Stimulated activated naive CD8-positive, alpha-beta T cell treated with anti-CD3 and anti-CD28 coated beads, Interleukin-15, Interleukin-2, amounts not matched to agents 100 ng/mL and 50 ng/mL, for 24 hours (primary cell): ENCODE results near the gene MTMR12.
"Not testable (repeated sequence)": the region's sequence is repeated elsewhere in the genome, so short reads cannot be mapped to it uniquely, and the experiment has no call there.

Source experiments
- H3K27ac Mint-ChIP-seq: one replicate; pipeline ENCODE4 v1.8.0; 2021; ENCODE audit warnings: mild to moderate bottlenecking, mixed read lengths
- H3K27me3 Mint-ChIP-seq: one replicate; pipeline ENCODE4 v1.8.0; 2021; ENCODE audit warnings: mixed read lengths
- H3K36me3 Mint-ChIP-seq: one replicate; pipeline ENCODE4 v1.8.0; 2021; ENCODE audit warnings: low read depth, mixed read lengths
- H3K4me1 Mint-ChIP-seq: one replicate; pipeline ENCODE4 v1.8.0; 2021; ENCODE audit warnings: low read depth, mixed read lengths
- H3K4me3 Mint-ChIP-seq: one replicate; pipeline ENCODE4 v1.8.0; 2021; ENCODE audit warnings: mild to moderate bottlenecking, mixed read lengths
- H3K9me3 Mint-ChIP-seq: one replicate; pipeline ENCODE4 v1.8.0; 2021; ENCODE audit warnings: mixed read lengths

Gene MTMR12

GRCh38 chr5:32315221-32316014, 2.7 kb upstream of the MTMR12 start:
- no peaks in the 10 kb centered on the region for H3K9me3 Mint-ChIP-seq
- no peaks in the 10 kb centered on the region for H3K27me3 Mint-ChIP-seq
- H3K27ac Mint-ChIP-seq = no peak overlapping the region
- H3K4me1 Mint-ChIP-seq = peaks cover 19% of the 10 kb centered on the region
- H3K4me3 Mint-ChIP-seq = no peak overlapping the region
- H3K36me3 Mint-ChIP-seq = peaks cover under 1% of the 10 kb centered on the region

- H3K4me3 Mint-ChIP-seq = peak overlapping the region; percentile 49
- peaks cover 25% of the 10 kb centered on the region for H3K4me1 Mint-ChIP-seq
- peaks cover 4% of the 10 kb centered on the region for H3K36me3 Mint-ChIP-seq
- no peaks in the 10 kb centered on the region for H3K9me3 Mint-ChIP-seq
- H3K27ac Mint-ChIP-seq = no peak overlapping the region
- H3K27me3 Mint-ChIP-seq = no peaks in the 10 kb centered on the region
These were observed 1.9 kb upstream of the MTMR12 start for GRCh38 chr5:32314658-32315057.

- not testable (repeated sequence) for H3K27me3 Mint-ChIP-seq, H3K27ac Mint-ChIP-seq
- H3K4me1 Mint-ChIP-seq = peaks cover 30% of the 10 kb centered on the region
These were observed 1.4 kb upstream of the MTMR12 start for GRCh38 chr5:32314152-32314488.

GRCh38 chr5:32312197-32312594, 543 bp downstream of the MTMR12 start:
- H3K4me3 Mint-ChIP-seq = peak overlapping the region; percentile 93
- H3K9me3 Mint-ChIP-seq = no peaks in the 10 kb centered on the region
- peak overlapping the region; percentile 87 for H3K27ac Mint-ChIP-seq
- peaks cover 11% of the 10 kb centered on the region for H3K36me3 Mint-ChIP-seq
- H3K4me1 Mint-ChIP-seq = peaks cover 38% of the 10 kb centered on the region
- H3K27me3 Mint-ChIP-seq = no peaks in the 10 kb centered on the region

More at GRCh38 chr5:32314152-32314488, 1.4 kb upstream of the MTMR12 start:
- peak overlapping the region; percentile 49 for H3K4me3 Mint-ChIP-seq
- not testable (repeated sequence) for H3K9me3 Mint-ChIP-seq, H3K36me3 Mint-ChIP-seq

GRCh38 chr5:32311404-32312196, 1.1 kb downstream of the MTMR12 start:
- peaks cover 40% of the 10 kb centered on the region for H3K4me1 Mint-ChIP-seq
- peak overlapping the region; percentile 93 for H3K4me3 Mint-ChIP-seq
- H3K9me3 Mint-ChIP-seq = no peaks in the 10 kb centered on the region
- peaks cover 11% of the 10 kb centered on the region for H3K36me3 Mint-ChIP-seq
- H3K27me3 Mint-ChIP-seq = no peaks in the 10 kb centered on the region
- H3K27ac Mint-ChIP-seq = peak overlapping the region; percentile 87

- H3K4me3 Mint-ChIP-seq = no peak overlapping the region
These were observed 3.0 kb downstream of the MTMR12 start for GRCh38 chr5:32309761-32310160.

GRCh38 chr5:32308946-32309345, 3.8 kb downstream of the MTMR12 start:
- H3K27me3 Mint-ChIP-seq = no peaks in the 10 kb centered on the region
- H3K27ac Mint-ChIP-seq = no peak overlapping the region
- no peak overlapping the region for H3K4me3 Mint-ChIP-seq
- peaks cover 55% of the 10 kb centered on the region for H3K4me1 Mint-ChIP-seq
- peaks cover 20% of the 10 kb centered on the region for H3K36me3 Mint-ChIP-seq
- H3K9me3 Mint-ChIP-seq = no peaks in the 10 kb centered on the region

More at GRCh38 chr5:32309761-32310160, 3.0 kb downstream of the MTMR12 start:
- no peaks in the 10 kb centered on the region for H3K27me3 Mint-ChIP-seq
- no peak overlapping the region for H3K27ac Mint-ChIP-seq
- H3K36me3 Mint-ChIP-seq = peaks cover 17% of the 10 kb centered on the region
- no peaks in the 10 kb centered on the region for H3K9me3 Mint-ChIP-seq
- peaks cover 52% of the 10 kb centered on the region for H3K4me1 Mint-ChIP-seq

- no peaks in the 10 kb centered on the region for H3K9me3 Mint-ChIP-seq
- H3K27ac Mint-ChIP-seq = no peak overlapping the region
- H3K4me3 Mint-ChIP-seq = no peak overlapping the region
- H3K4me1 Mint-ChIP-seq = peaks cover 67% of the 10 kb centered on the region
- H3K27me3 Mint-ChIP-seq = no peaks in the 10 kb centered on the region
- H3K36me3 Mint-ChIP-seq = peaks cover 20% of the 10 kb centered on the region
These were observed 5.0 kb downstream of the MTMR12 start for GRCh38 chr5:32307769-32308194.

- peaks cover 22% of the 10 kb centered on the region for H3K36me3 Mint-ChIP-seq
- H3K27me3 Mint-ChIP-seq = no peaks in the 10 kb centered on the region
- H3K9me3 Mint-ChIP-seq = no peaks in the 10 kb centered on the region
- no peak overlapping the region for H3K27ac Mint-ChIP-seq
- H3K4me1 Mint-ChIP-seq = peaks cover 69% of the 10 kb centered on the region
- no peak overlapping the region for H3K4me3 Mint-ChIP-seq
These were observed 8.1 kb downstream of the MTMR12 start for GRCh38 chr5:32304622-32305021.

- peaks cover 68% of the 10 kb centered on the region for H3K4me1 Mint-ChIP-seq
- H3K27ac Mint-ChIP-seq = no peak overlapping the region
- no peaks in the 10 kb centered on the region for H3K9me3 Mint-ChIP-seq
- peaks cover 19% of the 10 kb centered on the region for H3K36me3 Mint-ChIP-seq
- H3K27me3 Mint-ChIP-seq = no peaks in the 10 kb centered on the region
- no peak overlapping the region for H3K4me3 Mint-ChIP-seq
These were observed 9.0 kb downstream of the MTMR12 start for GRCh38 chr5:32303755-32304120.

- Mint-ChIP-seq H3K9me3 (no peaks in the 10 kb centered on the region), H3K4me1 (peaks cover 71% of the 10 kb centered on the region), H3K27me3 (no peaks in the 10 kb centered on the region), H3K4me3 (no peak overlapping the region), H3K27ac (no peak overlapping the region), H3K36me3 (peaks cover 20% of the 10 kb centered on the region)
These were observed 9.6 kb downstream of the MTMR12 start for GRCh38 chr5:32302835-32303754.

- H3K27me3 Mint-ChIP-seq = no peaks in the 10 kb centered on the region
- H3K9me3 Mint-ChIP-seq = no peaks in the 10 kb centered on the region
- peaks cover 24% of the 10 kb centered on the region for H3K36me3 Mint-ChIP-seq
- no peak overlapping the region for H3K27ac Mint-ChIP-seq
- no peak overlapping the region for H3K4me3 Mint-ChIP-seq
- peaks cover 83% of the 10 kb centered on the region for H3K4me1 Mint-ChIP-seq
These were observed 10.8 kb downstream of the MTMR12 start for GRCh38 chr5:32301891-32302290.

- H3K4me3 Mint-ChIP-seq = no peak overlapping the region
- peaks cover 63% of the 10 kb centered on the region for H3K4me1 Mint-ChIP-seq
- peaks cover 23% of the 10 kb centered on the region for H3K36me3 Mint-ChIP-seq
- H3K27me3 Mint-ChIP-seq = no peaks in the 10 kb centered on the region
- no peak overlapping the region for H3K27ac Mint-ChIP-seq
- no peaks in the 10 kb centered on the region for H3K9me3 Mint-ChIP-seq
These were observed 13.6 kb downstream of the MTMR12 start for GRCh38 chr5:32299059-32299677.

- H3K9me3 Mint-ChIP-seq = no peaks in the 10 kb centered on the region
- peak overlapping the region; percentile 74 for H3K27ac Mint-ChIP-seq
- H3K4me1 Mint-ChIP-seq = peaks cover 53% of the 10 kb centered on the region
- H3K27me3 Mint-ChIP-seq = no peaks in the 10 kb centered on the region
- peaks cover 30% of the 10 kb centered on the region for H3K36me3 Mint-ChIP-seq
- H3K4me3 Mint-ChIP-seq = peak overlapping the region; percentile 36
These were observed 14.7 kb downstream of the MTMR12 start for GRCh38 chr5:32298059-32298415.
